SK-N-SH (cell line): ENCODE measurements around the gene CD320.

Experiments
- EP300 ChIP-seq, 2 experiments: IDR thresholded peaks; 2 replicates each; pipeline versions ENCODE4 v1.4.0 to v1.6.1; 2012; ENCODE audit warnings: borderline replicate concordance in 1 of 2, low read depth in 1 of 2, low read length in 1 of 2
- EZH2phosphoT487 ChIP-seq: fragments of 200-600 bp; sonication (generic); IDR thresholded peaks from 2 replicates; pipeline ENCODE4 v1.6.1; 2017; ENCODE audit warnings: low read depth, mixed run types, mild to moderate bottlenecking, antibody characterized with exemption, moderate library complexity, borderline replicate concordance
- MAX ChIP-seq: IDR thresholded peaks from 2 replicates; pipeline ENCODE4 v1.4.0; 2012; ENCODE audit warnings: low read depth
- NRF1 ChIP-seq: IDR thresholded peaks from 2 replicates; pipeline ENCODE4 v1.6.1; 2012; ENCODE audit warnings: low read depth, mild to moderate bottlenecking, low read length
- RAD21 ChIP-seq: IDR thresholded peaks from 2 replicates; pipeline ENCODE4 v1.6.1; 2012; ENCODE audit warnings: mild to moderate bottlenecking, low read length
- RCOR1 ChIP-seq: fragments of 150-350 bp; IDR thresholded peaks from 2 replicates; pipeline ENCODE4 v1.6.1; 2017; ENCODE audit warnings: antibody characterized with exemption, low read length
- SMC3 ChIP-seq: IDR thresholded peaks from 2 replicates; pipeline ENCODE4 v1.6.1; 2012; ENCODE audit warnings: low read depth, low read length, improper control_type of control experiment
- TAF1 ChIP-seq: IDR thresholded peaks from 2 replicates; pipeline ENCODE4 v1.6.1; 2012; ENCODE audit warnings: low read depth, mild to moderate bottlenecking, low read length, moderate library complexity, borderline replicate concordance
- TCF12 ChIP-seq: IDR thresholded peaks from 2 replicates; pipeline ENCODE4 v1.4.0; 2012
- TF ChIP-seq, protein P1 (sequence below): fragments of 200-600 bp; sonication (generic); IDR thresholded peaks from 2 replicates; pipeline ENCODE4 v1.6.1; 2017; ENCODE audit warnings: antibody characterized with exemption, mild to moderate bottlenecking, moderate library complexity
- TF ChIP-seq, protein P2 (sequence below): fragments of 150-350 bp; IDR thresholded peaks from 2 replicates; pipeline ENCODE4 v1.6.1; 2017; ENCODE audit warnings: antibody characterized with exemption, low read length, low read depth, borderline replicate concordance

GRCh38 chr19:8329996-8330395, 21.8 kb upstream of the CD320 start:
- no peak for TF ChIP-seq RAD21
- TF ChIP-seq, protein P1, sequence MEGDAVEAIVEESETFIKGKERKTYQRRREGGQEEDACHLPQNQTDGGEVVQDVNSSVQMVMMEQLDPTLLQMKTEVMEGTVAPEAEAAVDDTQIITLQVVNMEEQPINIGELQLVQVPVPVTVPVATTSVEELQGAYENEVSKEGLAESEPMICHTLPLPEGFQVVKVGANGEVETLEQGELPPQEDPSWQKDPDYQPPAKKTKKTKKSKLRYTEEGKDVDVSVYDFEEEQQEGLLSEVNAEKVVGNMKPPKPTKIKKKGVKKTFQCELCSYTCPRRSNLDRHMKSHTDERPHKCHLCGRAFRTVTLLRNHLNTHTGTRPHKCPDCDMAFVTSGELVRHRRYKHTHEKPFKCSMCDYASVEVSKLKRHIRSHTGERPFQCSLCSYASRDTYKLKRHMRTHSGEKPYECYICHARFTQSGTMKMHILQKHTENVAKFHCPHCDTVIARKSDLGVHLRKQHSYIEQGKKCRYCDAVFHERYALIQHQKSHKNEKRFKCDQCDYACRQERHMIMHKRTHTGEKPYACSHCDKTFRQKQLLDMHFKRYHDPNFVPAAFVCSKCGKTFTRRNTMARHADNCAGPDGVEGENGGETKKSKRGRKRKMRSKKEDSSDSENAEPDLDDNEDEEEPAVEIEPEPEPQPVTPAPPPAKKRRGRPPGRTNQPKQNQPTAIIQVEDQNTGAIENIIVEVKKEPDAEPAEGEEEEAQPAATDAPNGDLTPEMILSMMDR, result no peak
- TF ChIP-seq SMC3, result no peak
- TF ChIP-seq EZH2phosphoT487, result no peak
- TF ChIP-seq NRF1, result no peak
- TF ChIP-seq TAF1, result no peak
- TF ChIP-seq, protein P2, sequence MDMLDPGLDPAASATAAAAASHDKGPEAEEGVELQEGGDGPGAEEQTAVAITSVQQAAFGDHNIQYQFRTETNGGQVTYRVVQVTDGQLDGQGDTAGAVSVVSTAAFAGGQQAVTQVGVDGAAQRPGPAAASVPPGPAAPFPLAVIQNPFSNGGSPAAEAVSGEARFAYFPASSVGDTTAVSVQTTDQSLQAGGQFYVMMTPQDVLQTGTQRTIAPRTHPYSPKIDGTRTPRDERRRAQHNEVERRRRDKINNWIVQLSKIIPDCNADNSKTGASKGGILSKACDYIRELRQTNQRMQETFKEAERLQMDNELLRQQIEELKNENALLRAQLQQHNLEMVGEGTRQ, result no peak
- no peak for TF ChIP-seq TCF12
- no peak for TF ChIP-seq MAX
- no peak for TF ChIP-seq RCOR1
- no peak for TF ChIP-seq EP300 (IDR thresholded peaks at IDR 0.05; ENCODE audit: borderline replicate concordance in 1 of 2, low read depth in 1 of 2, low read length in 1 of 2)
